IMR-90 (cell line): ENCODE data around the gene CPEB3. TPM values are rescaled to one million over a fixed set of nuclear protein-coding genes. Genes with fewer than 3 reads are reported as not detected.

Experiments
- ATAC-seq: fragments of 200-7000 bp; cut with Tn5 transposase; 2 replicates; pipeline ENCODE4 v1.9.1; 2020; ENCODE audit warnings: low read depth, mild to moderate bottlenecking, moderate library complexity
- BruUV-seq: library from RNA; stranded (reverse); fragments of 400-500 nt; replicated peaks from 2 replicates; lab custom pipeline; 2021; lab: Mats Ljungman, UMichigan
- CTCF ChIA-PET: fragments of 300-600 bp; formaldehyde crosslinking; extraction: SDS; loops from one replicate; lab custom pipeline; 2021; ENCODE audit warnings: antibody characterized with exemption; lab: Yijun Ruan, JAX
- POLR2A ChIA-PET: fragments of 300-600 bp; sonication (Branson Sonifier 250); formaldehyde crosslinking; loops from one replicate; lab custom pipeline; 2022; ENCODE audit warnings: antibody characterized with exemption; ENCODE audit not compliant: unreplicated experiment; lab: Charles Lee
- DNase-seq: peaks from one replicate; pipeline ENCODE4 v3.0.0; 2013
- H2AFZ ChIP-seq: replicated peaks from 2 replicates; pipeline ENCODE3; 2013; ENCODE audit warnings: low read length, mild to moderate bottlenecking; ENCODE audit not compliant: poor library complexity
- H2AK5ac ChIP-seq: 2 replicates; pipeline ENCODE4 v1.6.1; 2013; ENCODE audit warnings: low read depth, low read length, inconsistent platforms
- H2AK9ac ChIP-seq: replicated peaks from 2 replicates; pipeline ENCODE3; 2013; ENCODE audit warnings: mild to moderate bottlenecking, low read depth, low read length, moderate library complexity; ENCODE audit not compliant: poor library complexity
- H2BK120ac ChIP-seq: 2 replicates; pipeline ENCODE4 v1.6.1; 2013; ENCODE audit warnings: low read depth, low read length, inconsistent platforms
- H2BK15ac ChIP-seq: 3 replicates; pipeline ENCODE4 v1.6.1; 2013; ENCODE audit warnings: low read depth, low read length, inconsistent platforms
- H2BK20ac ChIP-seq: 2 replicates; pipeline ENCODE4 v1.6.1; 2013; ENCODE audit warnings: low read depth, mild to moderate bottlenecking, inconsistent platforms, low read length, moderate library complexity
- H2BK5ac ChIP-seq: 2 replicates; pipeline ENCODE4 v1.6.1; 2013; ENCODE audit warnings: mild to moderate bottlenecking, low read depth, low read length, inconsistent platforms; ENCODE audit not compliant: poor library complexity, severe bottlenecking
- H3K14ac ChIP-seq: replicated peaks from 2 replicates; pipeline ENCODE4 v1.6.1; 2013; ENCODE audit warnings: low read depth, low read length, inconsistent platforms
- H3K18ac ChIP-seq: 2 replicates; pipeline ENCODE4 v1.6.1; 2013; ENCODE audit warnings: low read depth, low read length, control low read depth
- H3K23ac ChIP-seq: 2 replicates; pipeline ENCODE4 v1.6.1; 2013; ENCODE audit warnings: low read depth, low read length, inconsistent platforms
- H3K27ac ChIP-seq: 2 replicates; pipeline ENCODE4 v1.5.1; 2013; ENCODE audit warnings: mild to moderate bottlenecking, control low read depth, low read length; ENCODE audit not compliant: insufficient read depth
- H3K27me3 ChIP-seq: 2 replicates; pipeline ENCODE4 v1.6.1; 2013; ENCODE audit warnings: low read length; ENCODE audit not compliant: control insufficient read depth, insufficient read depth
- H3K36me3 ChIP-seq: 2 replicates; pipeline ENCODE4 v1.6.1; 2013; ENCODE audit warnings: low read length, mixed read lengths; ENCODE audit not compliant: control insufficient read depth, insufficient read depth
- H3K4ac ChIP-seq: 2 replicates; pipeline ENCODE4 v1.6.1; 2013; ENCODE audit warnings: low read depth, low read length, inconsistent platforms
- H3K4me1 ChIP-seq: 2 replicates; pipeline ENCODE4 v1.6.1; 2013; ENCODE audit warnings: low read length, mixed read lengths; ENCODE audit not compliant: control insufficient read depth, insufficient read depth
- H3K4me2 ChIP-seq: 2 replicates; pipeline ENCODE4 v1.6.1; 2013; ENCODE audit warnings: low read depth, mild to moderate bottlenecking, control low read depth, low read length, moderate library complexity
- H3K4me3 ChIP-seq: 2 replicates; pipeline ENCODE4 v1.5.1; 2013; ENCODE audit warnings: low read depth, mild to moderate bottlenecking, control low read depth, low read length, moderate library complexity; ENCODE audit not compliant: insufficient read depth
- H3K56ac ChIP-seq: 2 replicates; pipeline ENCODE4 v1.6.1; 2013; ENCODE audit warnings: low read length, inconsistent platforms; ENCODE audit not compliant: insufficient read depth; ENCODE audit errors: extremely low read depth
- H3K79me1 ChIP-seq, 2 experiments: 2 replicates each; pipeline ENCODE4 v1.6.1; 2013; ENCODE audit warnings: low read length in 2 of 2, inconsistent platforms in 1 of 2, low read depth in 1 of 2
- H3K9ac ChIP-seq: 2 replicates; pipeline ENCODE4 v1.6.1; 2013; ENCODE audit warnings: low read depth, low read length, control low read depth
- H3K9me1 ChIP-seq: 2 replicates; pipeline ENCODE4 v1.6.1; 2013; ENCODE audit warnings: low read length, inconsistent platforms; ENCODE audit not compliant: insufficient read depth
- H3K9me3 ChIP-seq: 2 replicates; pipeline ENCODE4 v1.6.1; 2013; ENCODE audit warnings: low read length; ENCODE audit not compliant: control insufficient read depth, insufficient read depth
- H4K20me1 ChIP-seq: 2 replicates; pipeline ENCODE4 v1.6.1; 2013; ENCODE audit warnings: low read length, inconsistent platforms; ENCODE audit not compliant: insufficient read depth
- H4K5ac ChIP-seq: 2 replicates; pipeline ENCODE4 v1.6.1; 2013; ENCODE audit warnings: mild to moderate bottlenecking, low read depth, low read length, control low read depth
- H4K8ac ChIP-seq, 2 experiments: 2 replicates each; pipeline ENCODE4 v1.6.1; 2013; ENCODE audit warnings: low read depth in 2 of 2, low read length in 2 of 2, control low read depth in 1 of 2, inconsistent platforms in 1 of 2
- H4K91ac ChIP-seq: 2 replicates; pipeline ENCODE4 v1.6.1; 2013; ENCODE audit warnings: low read depth, low read length, inconsistent platforms; ENCODE audit not compliant: insufficient read depth
- CHD1 ChIP-seq: IDR thresholded peaks from 2 replicates; pipeline ENCODE4 v1.6.1; 2012; ENCODE audit warnings: low read depth, low read length, improper control_type of control experiment
- CTCF ChIP-seq: conservative IDR thresholded peaks from 2 replicates; pipeline ENCODE4 v1.5.1; 2012; ENCODE audit warnings: mild to moderate bottlenecking, low read depth, low read length, improper control_type of control experiment
- ELK1 ChIP-seq: fragments of 150-350 bp; IDR thresholded peaks from 2 replicates; pipeline ENCODE4 v1.6.1; 2016; ENCODE audit warnings: low read depth, mild to moderate bottlenecking, low read length, moderate library complexity, borderline replicate concordance
- FOS ChIP-seq: fragments of 150-350 bp; IDR thresholded peaks from 2 replicates; pipeline ENCODE4 v1.6.1; 2016; ENCODE audit warnings: low read depth, low read length
- MAFK ChIP-seq: IDR thresholded peaks from 2 replicates; pipeline ENCODE4 v1.6.1; 2012; ENCODE audit warnings: low read depth, low read length, improper control_type of control experiment
- MAZ ChIP-seq: IDR thresholded peaks from 2 replicates; pipeline ENCODE4 v1.6.1; 2012; ENCODE audit warnings: low read depth, mild to moderate bottlenecking, low read length, improper control_type of control experiment, moderate library complexity, borderline replicate concordance
- MXI1 ChIP-seq: IDR thresholded peaks from 2 replicates; pipeline ENCODE4 v1.6.1; 2012; ENCODE audit warnings: low read depth, mild to moderate bottlenecking, low read length, moderate library complexity, borderline replicate concordance
- NFE2L2 ChIP-seq: fragments of 150-350 bp; IDR thresholded peaks from 2 replicates; pipeline ENCODE4 v1.6.1; 2016; ENCODE audit warnings: low read depth, mild to moderate bottlenecking, low read length
- POLR2A ChIP-seq: IDR thresholded peaks from 2 replicates; pipeline ENCODE4 v1.6.1; 2012; ENCODE audit warnings: mild to moderate bottlenecking, low read depth, low read length
- RCOR1 ChIP-seq: IDR thresholded peaks from 2 replicates; pipeline ENCODE4 v1.6.1; 2012; ENCODE audit warnings: mild to moderate bottlenecking, low read length, improper control_type of control experiment; ENCODE audit not compliant: insufficient replicate concordance
- RFX5 ChIP-seq: IDR thresholded peaks from 2 replicates; pipeline ENCODE4 v1.8.0; 2012; ENCODE audit warnings: low read depth, mild to moderate bottlenecking, low read length, moderate library complexity
- SMC3 ChIP-seq: fragments of 150-350 bp; IDR thresholded peaks from 2 replicates; pipeline ENCODE4 v1.6.1; 2016; ENCODE audit warnings: low read depth, mild to moderate bottlenecking, antibody characterized with exemption, low read length, moderate library complexity
- USF2 ChIP-seq: fragments of 150-350 bp; IDR thresholded peaks from 2 replicates; pipeline ENCODE4 v1.6.1; 2017; ENCODE audit warnings: mild to moderate bottlenecking, antibody characterized with exemption, low read length, low read depth
- WGBS, 2 experiments: methylation state at CpG; one replicate each; pipeline versions ENCODE4 v1.1.5 to v1.1.7; 2013; ENCODE audit warnings: missing lambda C conversion rate in 2 of 2; ENCODE audit not compliant: insufficient read length in 1 of 2; ENCODE audit errors: extremely low coverage in 2 of 2; 5-methylcytosine and 5-hydroxymethylcytosine counted together
- dilution Hi-C: fragments of 300-500 bp; cut with HindIII; formaldehyde crosslinking; loops from one replicate; pipeline ENCODE4 v1.14.3; 2018; ENCODE audit warnings: low sequenced_read_pairs; ENCODE audit not compliant: unreplicated experiment
- in situ Hi-C: fragments of 300-500 bp; cut with MboI; formaldehyde crosslinking; loops from 3 replicates; pipeline ENCODE4 v1.14.3; 2019; ENCODE audit warnings: low sequenced_read_pairs, inconsistent platforms, mixed read lengths
- intact Hi-C: fragments of 100-400 bp; cut with micrococcal nuclease; formaldehyde crosslinking; loops from 2 replicates; pipeline ENCODE4 v1.10.0; 2022
- polyA plus RNA-seq, 3 experiments: library from polyadenylated mRNA; depleted of rRNA; stranded (reverse); fragments of >200 nt; gene quantifications; 2 replicates each; pipeline ENCODE4 v1.2.3, GENCODE V29; 2012; ENCODE audit warnings: low replicate concordance in 1 of 3
- total RNA-seq: library from RNA; depleted of rRNA; stranded (reverse); fragments of >200 nt; gene quantifications from 2 replicates; pipeline ENCODE4 v1.2.3, GENCODE V29; 2012

The CPEB3 gene
- total and polyA plus RNA-seq, 2 of the 4 experiments (the other 2 are of a cell fraction), result 0.18 to 0.36 TPM

- dilution Hi-C loops, result no loop called here
- POLR2A ChIA-PET, result no interaction called here
- BruUV-seq, result no TSS peak
Measured at GRCh38 chr10:92203919-92204623, 86.8 kb downstream of the CPEB3 start.

More at GRCh38 chr10:92203919-92204623, 86.8 kb downstream of the CPEB3 start:
- H3K4ac ChIP-seq, result no peak overlapping the region
- H3K9me1 ChIP-seq, result no peaks in the 10 kb centered on the region
- no peak overlapping the region for H3K14ac ChIP-seq
- H3K4me2 ChIP-seq, result no peak overlapping the region
- H2AFZ ChIP-seq, result no peak overlapping the region
- no peak overlapping the region for H2AK9ac ChIP-seq
- intact Hi-C loops, result no loop called here
- H4K91ac ChIP-seq, result no peak overlapping the region
- no peak overlapping the region for H2BK5ac ChIP-seq
- H3K9me3 ChIP-seq, result no peaks in the 10 kb centered on the region
- H3K18ac ChIP-seq, result no peak overlapping the region
- H3K56ac ChIP-seq, result no peak overlapping the region
- TF ChIP-seq RFX5 (no peak), ELK1 (no peak), MAFK (no peak), POLR2A (no peak), MAZ (no peak), CTCF (no peak), NFE2L2 (no peak), SMC3 (no peak), RCOR1 (no peak), CHD1 (no peak), MXI1 (no peak), USF2 (no peak), FOS (no peak)
- no peak overlapping the region for H4K8ac ChIP-seq
- no peaks in the 10 kb centered on the region for H3K27me3 ChIP-seq
- no peak overlapping the region for H3K23ac ChIP-seq
- WGBS, 2 experiments, result no CpG with 5 or more reads among the region's 6 CpGs
- ATAC-seq (no peak), DNase-seq (no peak)
- H3K9ac ChIP-seq, result no peak overlapping the region
- no peak overlapping the region for H4K5ac ChIP-seq
- H3K27ac ChIP-seq, result no peak overlapping the region
- no peaks in the 10 kb centered on the region for H3K4me1 ChIP-seq
- H3K4me3 ChIP-seq, result no peak overlapping the region
- H2BK20ac ChIP-seq, result no peak overlapping the region
- in situ Hi-C loops, result no loop called here
- H3K79me1 ChIP-seq, result no peaks in the 10 kb centered on the region; a peak in 1 of 4 replicates
- H4K20me1 ChIP-seq, result no peaks in the 10 kb centered on the region
- H2AK5ac ChIP-seq, result no peak overlapping the region
- CTCF ChIA-PET, result interaction anchor here (0.6 to 1.1 kb wide), 2 partner anchors 13 to 55 kb away, joined by 4 read pairs; no protein-coding TSS in a partner anchor
- no peaks in the 10 kb centered on the region for H3K36me3 ChIP-seq
- H2BK15ac ChIP-seq, result no peak overlapping the region
- no peak overlapping the region for H2BK120ac ChIP-seq
